ENCODE data around the gene AGBL3.

The AGBL3 gene

DNA sequence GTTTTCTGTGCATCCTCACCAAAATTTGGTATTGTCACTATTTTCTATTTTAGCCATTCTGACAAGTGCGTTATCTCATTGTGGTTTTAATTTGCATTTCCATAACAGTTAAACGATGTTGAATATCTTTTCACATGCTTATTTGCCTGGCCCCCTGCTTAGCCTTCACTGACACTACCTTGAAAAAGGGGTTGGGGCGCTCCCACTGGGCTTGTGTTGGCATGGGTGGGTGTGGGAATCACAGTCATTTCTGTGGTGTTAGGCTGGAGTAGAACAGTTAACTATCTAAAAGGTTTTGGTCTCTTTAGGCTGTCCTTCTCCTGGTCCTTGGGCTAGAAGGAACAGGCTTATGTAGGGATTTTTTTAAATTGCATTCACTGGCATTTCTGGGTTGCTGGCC lies 89.4 kb downstream of the AGBL3 start:
- no peaks in the 10 kb centered on the region for H3K4me1 ChIP-seq (ENCODE audit: insufficient read depth, low read length)
- H3K79me2 ChIP-seq (ENCODE audit: insufficient read depth, low read length): no peaks in the 10 kb centered on the region
- peaks cover 2% of the 10 kb centered on the region for H3K27me3 ChIP-seq (ENCODE audit: insufficient read depth, low read length, poor library complexity)
- no peak overlapping the region for H3K27ac ChIP-seq (ENCODE audit: low read length)
- no peak overlapping the region for H3K4me2 ChIP-seq (ENCODE audit: insufficient read depth, low read length)
- no peak overlapping the region for H3K9ac ChIP-seq (ENCODE audit: low read depth, low read length)
- no peaks in the 10 kb centered on the region for H4K20me1 ChIP-seq (ENCODE audit: insufficient read depth, low read length)
- H3K9me3 ChIP-seq (ENCODE audit: insufficient read depth, low read length, severe bottlenecking): no peaks in the 10 kb centered on the region
- TF ChIP-seq, protein P1, sequence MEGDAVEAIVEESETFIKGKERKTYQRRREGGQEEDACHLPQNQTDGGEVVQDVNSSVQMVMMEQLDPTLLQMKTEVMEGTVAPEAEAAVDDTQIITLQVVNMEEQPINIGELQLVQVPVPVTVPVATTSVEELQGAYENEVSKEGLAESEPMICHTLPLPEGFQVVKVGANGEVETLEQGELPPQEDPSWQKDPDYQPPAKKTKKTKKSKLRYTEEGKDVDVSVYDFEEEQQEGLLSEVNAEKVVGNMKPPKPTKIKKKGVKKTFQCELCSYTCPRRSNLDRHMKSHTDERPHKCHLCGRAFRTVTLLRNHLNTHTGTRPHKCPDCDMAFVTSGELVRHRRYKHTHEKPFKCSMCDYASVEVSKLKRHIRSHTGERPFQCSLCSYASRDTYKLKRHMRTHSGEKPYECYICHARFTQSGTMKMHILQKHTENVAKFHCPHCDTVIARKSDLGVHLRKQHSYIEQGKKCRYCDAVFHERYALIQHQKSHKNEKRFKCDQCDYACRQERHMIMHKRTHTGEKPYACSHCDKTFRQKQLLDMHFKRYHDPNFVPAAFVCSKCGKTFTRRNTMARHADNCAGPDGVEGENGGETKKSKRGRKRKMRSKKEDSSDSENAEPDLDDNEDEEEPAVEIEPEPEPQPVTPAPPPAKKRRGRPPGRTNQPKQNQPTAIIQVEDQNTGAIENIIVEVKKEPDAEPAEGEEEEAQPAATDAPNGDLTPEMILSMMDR (IDR thresholded peaks at IDR 0.05; ENCODE audit: borderline replicate concordance, extremely low read depth, low read length, poor library complexity, severe bottlenecking): no peak
- TF ChIP-seq EZH2 (IDR thresholded peaks at IDR 0.05; ENCODE audit: borderline replicate concordance, low read depth, low read length, severe bottlenecking): no peak
- DNase-seq (no peak), ATAC-seq (ENCODE audit: insufficient read depth, low read depth) (no peak)
- no peaks in the 10 kb centered on the region for H3K36me3 ChIP-seq (ENCODE audit: insufficient read depth, low read length)
- H2AFZ ChIP-seq (ENCODE audit: low read depth, low read length): no peak overlapping the region
- no peak overlapping the region for H3K4me3 ChIP-seq (ENCODE audit: low read depth in 1 of 2, low read length in 2 of 2)

DNA sequence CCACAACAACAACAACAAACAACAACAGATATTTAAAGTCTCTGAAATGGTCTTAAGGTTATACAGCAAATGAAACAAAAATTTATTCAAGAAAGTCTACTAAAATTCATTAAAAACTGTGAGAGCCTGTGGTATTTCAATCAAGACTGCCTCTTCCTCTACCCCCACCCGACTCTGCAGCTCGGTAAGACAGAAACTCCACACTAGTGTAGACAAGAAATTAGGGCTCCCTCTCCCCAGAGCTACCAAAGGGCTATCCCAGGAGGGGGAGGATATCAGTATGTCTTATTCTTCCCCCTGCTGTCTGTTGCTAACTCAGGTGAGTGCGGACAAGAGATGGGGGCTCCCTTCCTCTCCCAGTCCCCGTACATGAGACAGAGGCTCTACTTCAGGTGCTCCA lies 90.6 kb downstream of the AGBL3 start:
- H3K4me3 ChIP-seq (ENCODE audit: low read depth in 1 of 2, low read length in 2 of 2): no peak overlapping the region

DNA sequence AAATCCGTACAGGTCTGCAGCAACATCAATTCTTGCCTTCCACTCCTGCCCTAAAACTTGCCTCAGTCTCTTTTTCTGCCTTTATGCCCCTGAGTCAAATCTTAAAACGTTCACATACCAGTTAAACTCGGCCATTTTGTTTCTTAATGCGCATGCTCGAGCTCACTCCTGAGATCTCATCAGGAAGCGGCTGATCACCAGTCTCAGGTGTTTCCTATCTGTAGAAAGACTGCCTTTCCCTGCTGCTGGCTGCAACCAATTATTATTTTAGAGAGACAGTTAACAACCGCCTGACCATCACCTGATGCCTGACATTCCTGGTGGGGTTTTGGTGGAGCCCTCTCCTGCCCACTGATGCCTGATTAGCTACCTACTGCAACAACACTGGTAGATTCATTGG lies 91.3 kb downstream of the AGBL3 start:
- Histone ChIP-seq H3K27ac (ENCODE audit: low read length) (no peak overlapping the region), H3K9ac (ENCODE audit: low read depth, low read length) (no peak overlapping the region), H3K4me3 (ENCODE audit: low read depth in 1 of 2, low read length in 2 of 2) (no peak overlapping the region), H2AFZ (ENCODE audit: low read depth, low read length) (no peak overlapping the region), H3K4me1 (ENCODE audit: insufficient read depth, low read length) (no peaks in the 10 kb centered on the region), H3K4me2 (ENCODE audit: insufficient read depth, low read length) (no peak overlapping the region), H4K20me1 (ENCODE audit: insufficient read depth, low read length) (no peaks in the 10 kb centered on the region), H3K27me3 (ENCODE audit: insufficient read depth, low read length, poor library complexity) (peaks cover 2% of the 10 kb centered on the region), H3K79me2 (ENCODE audit: insufficient read depth, low read length) (no peaks in the 10 kb centered on the region), H3K9me3 (ENCODE audit: insufficient read depth, low read length, severe bottlenecking) (no peaks in the 10 kb centered on the region), H3K36me3 (ENCODE audit: insufficient read depth, low read length) (no peaks in the 10 kb centered on the region)
- no peak for ATAC-seq (ENCODE audit: insufficient read depth, low read depth)
- DNase-seq: no peak
- TF ChIP-seq EZH2 (IDR thresholded peaks at IDR 0.05; ENCODE audit: borderline replicate concordance, low read depth, low read length, severe bottlenecking): no peak
- TF ChIP-seq, protein P1 (IDR thresholded peaks at IDR 0.05; ENCODE audit: borderline replicate concordance, extremely low read depth, low read length, poor library complexity, severe bottlenecking): no peak

More for the DNA sequence above, 90.6 kb downstream of the AGBL3 start:
- Histone ChIP-seq H3K27me3 (ENCODE audit: insufficient read depth, low read length, poor library complexity) (peaks cover 2% of the 10 kb centered on the region), H4K20me1 (ENCODE audit: insufficient read depth, low read length) (no peaks in the 10 kb centered on the region), H3K27ac (ENCODE audit: low read length) (no peak overlapping the region), H2AFZ (ENCODE audit: low read depth, low read length) (no peak overlapping the region), H3K4me1 (ENCODE audit: insufficient read depth, low read length) (no peaks in the 10 kb centered on the region), H3K9ac (ENCODE audit: low read depth, low read length) (no peak overlapping the region), H3K79me2 (ENCODE audit: insufficient read depth, low read length) (no peaks in the 10 kb centered on the region), H3K36me3 (ENCODE audit: insufficient read depth, low read length) (no peaks in the 10 kb centered on the region), H3K4me2 (ENCODE audit: insufficient read depth, low read length) (no peak overlapping the region), H3K9me3 (ENCODE audit: insufficient read depth, low read length, severe bottlenecking) (no peaks in the 10 kb centered on the region)
- no peak for TF ChIP-seq EZH2 (IDR thresholded peaks at IDR 0.05; ENCODE audit: borderline replicate concordance, low read depth, low read length, severe bottlenecking)
- TF ChIP-seq, protein P1 (IDR thresholded peaks at IDR 0.05; ENCODE audit: borderline replicate concordance, extremely low read depth, low read length, poor library complexity, severe bottlenecking): no peak
- ATAC-seq (ENCODE audit: insufficient read depth, low read depth) (no peak), DNase-seq (no peak)

DNA sequence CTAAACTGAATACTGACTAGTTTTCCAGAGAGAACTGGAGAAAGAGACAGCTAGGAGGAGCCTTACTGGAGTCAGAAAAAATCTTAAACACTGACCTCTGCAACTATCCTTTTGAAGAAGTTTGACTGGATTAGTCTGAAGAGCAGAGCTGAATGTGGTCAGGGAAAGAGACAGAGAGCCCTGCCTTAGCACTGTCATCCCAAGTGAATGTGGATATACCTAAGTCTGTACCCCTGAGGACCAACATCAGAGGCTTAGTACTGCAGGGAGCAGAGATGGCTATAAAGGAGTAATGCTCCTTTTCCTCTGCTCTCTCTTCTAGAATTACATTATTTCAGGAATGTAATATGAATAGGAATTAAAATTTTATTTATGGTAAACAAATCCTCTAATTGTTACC lies 91.7 kb downstream of the AGBL3 start:
- no peak for ATAC-seq (ENCODE audit: insufficient read depth, low read depth)
- Histone ChIP-seq H3K27ac (ENCODE audit: low read length) (no peak overlapping the region), H2AFZ (ENCODE audit: low read depth, low read length) (no peak overlapping the region), H3K9me3 (ENCODE audit: insufficient read depth, low read length, severe bottlenecking) (no peaks in the 10 kb centered on the region), H3K4me3 (ENCODE audit: low read depth in 1 of 2, low read length in 2 of 2) (no peak overlapping the region), H3K79me2 (ENCODE audit: insufficient read depth, low read length) (no peaks in the 10 kb centered on the region), H3K9ac (ENCODE audit: low read depth, low read length) (no peak overlapping the region), H3K27me3 (ENCODE audit: insufficient read depth, low read length, poor library complexity) (peaks cover 2% of the 10 kb centered on the region), H4K20me1 (ENCODE audit: insufficient read depth, low read length) (no peaks in the 10 kb centered on the region), H3K4me1 (ENCODE audit: insufficient read depth, low read length) (no peaks in the 10 kb centered on the region), H3K4me2 (ENCODE audit: insufficient read depth, low read length) (no peak overlapping the region), H3K36me3 (ENCODE audit: insufficient read depth, low read length) (no peaks in the 10 kb centered on the region)
- no peak for TF ChIP-seq EZH2 (IDR thresholded peaks at IDR 0.05; ENCODE audit: borderline replicate concordance, low read depth, low read length, severe bottlenecking)
- TF ChIP-seq, protein P1 (IDR thresholded peaks at IDR 0.05; ENCODE audit: borderline replicate concordance, extremely low read depth, low read length, poor library complexity, severe bottlenecking): no peak
- DNase-seq: no peak

All from DND-41 (cell line).